Central memory CD8-positive, alpha-beta T cell (primary cell): ENCODE measurements around the gene MEF2A.

Experiments
- ATAC-seq: fragments of 150-1000 bp; cut with Tn5 transposase; replicated peaks from 2 replicates; pipeline ENCODE4 v1.10.0; 2022; ENCODE audit warnings: mild to moderate bottlenecking, moderate FRiP score, moderate number of reproducible peaks; ENCODE audit not compliant: poor library complexity, severe bottlenecking; ENCODE audit errors: extremely low read depth
- DNase-seq, 2 donors: peaks; one replicate each; pipeline ENCODE4 v3.0.0; 2021; ENCODE audit warnings: low spot score in 2 of 2
- H3K27ac Mint-ChIP-seq: one replicate; pipeline ENCODE4 v1.8.0; 2022; ENCODE audit warnings: low read depth, mild to moderate bottlenecking, moderate library complexity, mixed read lengths
- H3K27me3 Mint-ChIP-seq: one replicate; pipeline ENCODE4 v1.8.0; 2022; ENCODE audit warnings: mixed read lengths
- H3K36me3 Mint-ChIP-seq: one replicate; pipeline ENCODE4 v1.8.0; 2022; ENCODE audit warnings: mild to moderate bottlenecking, moderate library complexity, mixed read lengths; ENCODE audit not compliant: insufficient read depth
- H3K4me1 Mint-ChIP-seq: one replicate; pipeline ENCODE4 v1.8.0; 2022; ENCODE audit warnings: mixed read lengths
- H3K4me3 Mint-ChIP-seq: one replicate; pipeline ENCODE4 v1.8.0; 2022; ENCODE audit warnings: mild to moderate bottlenecking, moderate library complexity, mixed read lengths
- H3K9me3 Mint-ChIP-seq: one replicate; pipeline ENCODE4 v1.8.0; 2022; ENCODE audit warnings: mixed read lengths

The MEF2A gene

GRCh38 chr15:99677540-99678134 is 111.9 kb downstream of the MEF2A start:
- Mint-ChIP-seq H3K9me3 (no peaks in the 10 kb centered on the region), H3K27ac (no peak overlapping the region), H3K4me3 (no peak overlapping the region), H3K4me1 (peaks cover 11% of the 10 kb centered on the region), H3K27me3 (no peaks in the 10 kb centered on the region), H3K36me3 (peaks cover 11% of the 10 kb centered on the region)
- DNase-seq (no peak), ATAC-seq (no peak)

GRCh38 chr15:99680276-99680675 is 114.5 kb downstream of the MEF2A start:
- H3K4me1 Mint-ChIP-seq, result peaks cover 18% of the 10 kb centered on the region
- peaks cover 6% of the 10 kb centered on the region for H3K36me3 Mint-ChIP-seq
- no peaks in the 10 kb centered on the region for H3K9me3 Mint-ChIP-seq
- no peak for DNase-seq
- H3K27me3 Mint-ChIP-seq, result no peaks in the 10 kb centered on the region
- no peak overlapping the region for H3K27ac Mint-ChIP-seq
- ATAC-seq, result no peak
- no peak overlapping the region for H3K4me3 Mint-ChIP-seq

DNA sequence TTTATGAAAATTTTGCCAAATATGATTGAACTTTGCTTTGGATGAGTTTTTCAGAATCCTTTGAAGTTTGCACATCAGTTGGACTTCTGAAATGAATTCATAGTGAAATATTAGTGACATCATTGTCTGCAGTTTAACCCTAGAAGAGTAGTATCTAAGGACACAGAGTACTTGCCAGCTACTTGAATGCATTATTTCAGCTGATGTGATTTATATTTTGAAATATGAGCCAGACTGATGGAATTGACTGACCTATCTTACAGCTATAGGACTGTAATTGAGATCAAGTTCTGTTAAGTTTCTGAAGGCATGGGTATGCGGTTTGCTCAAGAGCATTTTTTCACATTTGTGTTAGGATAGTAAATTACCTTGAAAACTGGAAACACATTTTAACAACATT is 116.2 kb downstream of the MEF2A start:
- Mint-ChIP-seq H3K4me1 (peaks cover 18% of the 10 kb centered on the region), H3K27me3 (no peaks in the 10 kb centered on the region), H3K9me3 (no peaks in the 10 kb centered on the region), H3K27ac (no peak overlapping the region), H3K4me3 (no peak overlapping the region), H3K36me3 (peaks cover 8% of the 10 kb centered on the region)
- no peak for DNase-seq
- no peak for ATAC-seq

GRCh38 chr15:99682455-99682854 is 116.7 kb downstream of the MEF2A start:
- no peaks in the 10 kb centered on the region for H3K9me3 Mint-ChIP-seq
- H3K27ac Mint-ChIP-seq, result peak overlapping the region; percentile 66
- DNase-seq (no peak), ATAC-seq (no peak)
- no peaks in the 10 kb centered on the region for H3K27me3 Mint-ChIP-seq
- H3K4me1 Mint-ChIP-seq, result peaks cover 18% of the 10 kb centered on the region
- H3K4me3 Mint-ChIP-seq, result no peak overlapping the region
- H3K36me3 Mint-ChIP-seq, result peaks cover 6% of the 10 kb centered on the region

DNA sequence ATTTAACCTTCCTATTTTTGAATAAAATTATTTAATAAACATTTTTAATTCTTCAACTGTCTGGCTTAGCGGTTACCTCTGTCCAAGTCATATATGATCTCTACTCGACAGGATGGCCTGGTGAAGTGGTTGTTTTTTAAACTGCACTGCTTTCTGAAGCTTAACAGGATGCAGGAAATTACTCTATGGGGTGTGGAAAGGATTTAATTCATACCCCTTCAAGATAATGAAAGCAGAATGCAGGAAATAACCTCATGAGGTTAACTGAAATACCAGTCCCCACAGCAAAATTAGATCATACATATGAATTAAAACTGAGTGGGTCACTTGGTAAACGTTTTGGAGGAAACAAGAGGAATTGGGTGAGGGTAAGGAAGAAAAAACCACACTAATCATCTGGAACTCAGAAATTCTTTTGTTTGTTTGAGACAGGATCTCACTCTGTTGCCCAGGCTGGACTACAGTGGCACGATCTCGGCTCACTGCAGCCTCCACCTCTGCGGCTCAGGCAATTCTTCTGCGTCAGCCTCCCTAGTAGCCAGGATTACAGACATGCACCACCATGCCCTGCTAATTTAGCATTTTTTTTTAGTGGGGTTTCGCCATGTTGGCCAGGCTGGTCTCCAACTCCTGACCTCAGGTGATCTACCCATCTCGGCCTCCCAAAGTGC is 117.4 kb downstream of the MEF2A start:
- H3K36me3 Mint-ChIP-seq, result peaks cover 6% of the 10 kb centered on the region
- H3K9me3 Mint-ChIP-seq, result no peaks in the 10 kb centered on the region
- ATAC-seq (peak; percentile 36), DNase-seq (no peak)
- peaks cover 18% of the 10 kb centered on the region for H3K4me1 Mint-ChIP-seq
- no peak overlapping the region for H3K4me3 Mint-ChIP-seq
- peak overlapping the region; percentile 66 for H3K27ac Mint-ChIP-seq
- no peaks in the 10 kb centered on the region for H3K27me3 Mint-ChIP-seq

GRCh38 chr15:99686290-99686689 is 120.5 kb downstream of the MEF2A start:
- no peak overlapping the region for H3K27ac Mint-ChIP-seq
- H3K4me1 Mint-ChIP-seq, result peaks cover 13% of the 10 kb centered on the region
- H3K4me3 Mint-ChIP-seq, result no peak overlapping the region
- no peak for DNase-seq
- H3K27me3 Mint-ChIP-seq, result no peaks in the 10 kb centered on the region
- H3K36me3 Mint-ChIP-seq, result peaks cover 10% of the 10 kb centered on the region
- ATAC-seq, result no peak
- no peaks in the 10 kb centered on the region for H3K9me3 Mint-ChIP-seq

DNA sequence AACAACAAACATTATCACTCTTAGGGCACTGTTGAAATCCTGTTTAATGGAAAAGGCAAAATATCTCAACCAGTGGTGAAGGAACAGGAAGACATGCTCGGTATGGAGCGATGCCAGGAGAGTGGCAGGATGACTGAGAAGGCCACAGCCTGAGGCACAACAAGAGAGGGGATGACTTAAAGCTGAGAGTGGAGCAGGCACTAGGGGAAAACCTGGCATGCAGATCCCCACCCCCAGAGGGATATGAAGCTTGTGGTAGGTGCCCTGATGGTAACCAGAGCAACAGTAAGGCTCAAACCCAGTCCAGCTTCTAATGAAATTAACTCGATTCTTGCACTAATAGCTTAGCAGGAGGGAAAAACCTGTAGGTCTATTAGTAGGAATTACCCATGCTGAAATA is 127.0 kb downstream of the MEF2A start:
- no peak overlapping the region for H3K27ac Mint-ChIP-seq
- ATAC-seq (no peak), DNase-seq (no peak)
- no peaks in the 10 kb centered on the region for H3K27me3 Mint-ChIP-seq
- H3K4me3 Mint-ChIP-seq, result no peak overlapping the region
- no peaks in the 10 kb centered on the region for H3K4me1 Mint-ChIP-seq
- no peaks in the 10 kb centered on the region for H3K9me3 Mint-ChIP-seq
- peaks cover 29% of the 10 kb centered on the region for H3K36me3 Mint-ChIP-seq

DNA sequence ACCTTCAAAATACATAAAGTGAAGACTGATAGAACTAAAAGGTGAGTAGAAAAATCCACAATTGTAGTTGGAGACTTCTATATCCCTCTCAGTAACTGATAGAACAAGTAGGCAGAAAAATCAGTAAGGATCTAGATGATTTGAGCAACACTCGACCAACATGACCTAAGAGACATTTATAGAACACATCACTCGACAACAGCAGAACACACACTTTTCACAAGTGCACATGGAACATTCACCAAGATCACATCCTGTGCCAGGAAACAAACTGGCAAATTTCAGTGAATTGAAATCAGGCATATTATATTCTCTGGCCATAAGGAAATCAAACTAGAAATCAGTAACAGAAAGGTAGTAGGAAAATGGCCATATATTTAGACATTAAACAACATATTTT is 130.3 kb downstream of the MEF2A start:
- Mint-ChIP-seq H3K4me3 (no peak overlapping the region), H3K36me3 (peaks cover 28% of the 10 kb centered on the region), H3K27me3 (no peaks in the 10 kb centered on the region), H3K9me3 (no peaks in the 10 kb centered on the region), H3K27ac (no peak overlapping the region), H3K4me1 (no peaks in the 10 kb centered on the region)
- DNase-seq (no peak), ATAC-seq (no peak)

- H3K27me3 Mint-ChIP-seq, result no peaks in the 10 kb centered on the region
- H3K9me3 Mint-ChIP-seq, result no peaks in the 10 kb centered on the region
- H3K27ac Mint-ChIP-seq, result no peak overlapping the region
- DNase-seq (no peak), ATAC-seq (no peak)
- peaks cover 4% of the 10 kb centered on the region for H3K36me3 Mint-ChIP-seq
- peaks cover 18% of the 10 kb centered on the region for H3K4me1 Mint-ChIP-seq
- no peak overlapping the region for H3K4me3 Mint-ChIP-seq
These were observed 137.3 kb downstream of the MEF2A start for GRCh38 chr15:99702895-99703602.

- ATAC-seq (no peak), DNase-seq (no peak)
- Mint-ChIP-seq H3K4me3 (no peak overlapping the region), H3K4me1 (peaks cover 22% of the 10 kb centered on the region), H3K27me3 (no peaks in the 10 kb centered on the region), H3K9me3 (no peaks in the 10 kb centered on the region), H3K27ac (no peak overlapping the region), H3K36me3 (peaks cover 1% of the 10 kb centered on the region)
These were observed 138.0 kb downstream of the MEF2A start for GRCh38 chr15:99703603-99704443.

GRCh38 chr15:99704444-99704838 is 138.7 kb downstream of the MEF2A start:
- Mint-ChIP-seq H3K36me3 (peaks cover 1% of the 10 kb centered on the region), H3K9me3 (no peaks in the 10 kb centered on the region), H3K4me1 (peaks cover 24% of the 10 kb centered on the region), H3K27me3 (no peaks in the 10 kb centered on the region), H3K4me3 (no peak overlapping the region), H3K27ac (no peak overlapping the region)
- ATAC-seq (peak; percentile 86), DNase-seq (no peak)

- Mint-ChIP-seq H3K36me3 (peaks cover 6% of the 10 kb centered on the region), H3K27me3 (no peaks in the 10 kb centered on the region), H3K4me3 (peak overlapping the region; percentile 54), H3K4me1 (peaks cover 24% of the 10 kb centered on the region), H3K27ac (peak overlapping the region; percentile 29), H3K9me3 (no peaks in the 10 kb centered on the region)
- ATAC-seq (no peak), DNase-seq (no peak)
These were observed 140.9 kb downstream of the MEF2A start for GRCh38 chr15:99706557-99707303.
